Activated gamma-delta T cell treated with anti-CD3 and anti-CD28 coated beads, Interleukin-2, amount 50 U/mL, for 16 hours (primary cell): ENCODE results near the gene IGFLR1.
"Not testable (repeated sequence)": the region's sequence is repeated elsewhere in the genome, so short reads cannot be mapped to it uniquely, and the experiment has no call there.

Experiments used
- DNase-seq: peaks from one replicate; pipeline ENCODE4 v3.0.0-alpha.2; 2020; ENCODE audit warnings: low read depth

IGFLR1 gene

GRCh38 chr19:35777086-35777841 is 35.0 kb upstream of the IGFLR1 start:
- DNase-seq: no peak

GRCh38 chr19:35776102-35776788 is 34.0 kb upstream of the IGFLR1 start:
- no peak for DNase-seq

DNA sequence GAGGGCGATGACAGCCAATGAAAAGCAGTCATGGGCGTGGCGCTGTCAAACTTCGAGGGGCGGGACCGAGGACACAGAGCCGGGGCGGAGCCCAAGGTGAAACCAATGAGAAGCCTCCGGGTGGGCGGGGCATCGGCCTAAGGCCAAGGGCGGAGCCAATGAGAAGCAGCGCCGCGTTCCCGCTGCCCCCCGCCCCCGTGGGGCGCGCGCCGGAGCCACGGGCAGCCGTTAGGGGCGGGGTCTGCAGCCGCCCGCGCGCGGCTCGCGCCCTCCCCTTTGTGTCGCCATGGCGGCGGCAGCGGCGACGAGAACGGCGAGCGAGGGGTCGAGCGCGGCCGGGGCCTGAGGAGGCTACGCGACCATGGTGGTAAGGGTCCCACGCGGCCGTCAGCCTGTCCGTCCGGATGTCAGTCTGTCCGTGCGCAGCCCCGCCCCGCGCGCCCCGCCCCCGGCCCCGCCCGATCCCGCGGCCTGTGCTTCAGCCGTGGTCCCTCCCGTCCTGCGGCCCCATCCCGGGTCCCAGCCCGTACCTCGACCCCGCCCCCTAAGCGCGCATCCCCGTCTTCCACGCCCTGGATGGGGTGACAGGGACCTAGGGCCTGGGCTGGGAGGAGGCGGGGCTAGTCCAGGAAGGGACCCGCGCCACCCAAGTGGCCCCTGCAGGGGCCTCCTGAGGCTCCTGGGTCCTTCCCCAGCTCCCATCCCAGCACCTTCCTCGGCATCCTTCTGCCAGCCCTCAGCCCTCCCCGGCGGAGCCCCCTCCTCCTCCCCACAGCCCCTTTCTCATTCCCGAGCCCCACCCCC is 33.2 kb upstream of the IGFLR1 start, which contains the start of gene ARHGAP33:
ARHGAP33 (plus strand) TSS at position 267 of the 804 bp plus-strand sequence; CDS start at position 362, 95 bp downstream.
- DNase-seq: peak; percentile 96

- DNase-seq: no peak
These were observed 32.7 kb upstream of the IGFLR1 start for GRCh38 chr19:35775046-35775297.

DNA sequence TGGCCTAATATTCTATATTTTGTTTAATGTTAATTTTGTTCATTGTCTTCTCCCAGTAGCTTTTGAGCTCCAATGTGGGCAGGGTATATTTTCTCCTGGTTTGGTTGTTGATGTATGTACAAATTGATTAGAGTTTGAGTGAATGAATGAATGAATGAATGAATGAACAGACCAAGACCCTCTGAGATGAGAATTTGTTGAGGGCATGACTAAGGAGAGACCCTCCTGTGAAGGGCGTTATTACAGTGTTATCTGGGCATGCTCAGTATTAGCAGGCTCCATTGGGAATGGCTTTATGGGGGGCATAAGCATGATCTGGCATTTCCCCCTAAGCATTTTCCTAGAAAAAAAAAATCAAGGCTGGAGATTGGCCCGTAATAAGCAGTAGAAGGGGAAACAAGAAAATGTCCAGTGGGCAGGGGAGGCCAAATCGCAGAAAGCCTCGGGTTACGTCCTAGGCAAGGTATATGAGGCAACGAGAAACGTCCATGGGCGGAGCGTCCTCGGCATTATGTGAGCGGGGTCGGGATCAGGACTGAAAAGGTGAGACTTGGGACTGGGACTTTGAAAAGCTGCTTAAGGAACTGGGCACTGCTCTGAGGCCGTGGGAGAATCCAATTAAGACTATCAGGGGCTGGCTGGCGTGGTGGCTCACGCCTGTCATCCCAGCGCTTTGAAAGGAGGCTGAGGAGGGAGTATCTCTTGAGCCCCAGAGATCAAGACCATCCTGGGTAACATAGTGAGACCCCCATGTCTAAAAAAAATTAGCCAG is 32.2 kb upstream of the IGFLR1 start:
- DNase-seq: no peak

GRCh38 chr19:35773020-35773806 is 31.0 kb upstream of the IGFLR1 start:
- DNase-seq: no peak

DNA sequence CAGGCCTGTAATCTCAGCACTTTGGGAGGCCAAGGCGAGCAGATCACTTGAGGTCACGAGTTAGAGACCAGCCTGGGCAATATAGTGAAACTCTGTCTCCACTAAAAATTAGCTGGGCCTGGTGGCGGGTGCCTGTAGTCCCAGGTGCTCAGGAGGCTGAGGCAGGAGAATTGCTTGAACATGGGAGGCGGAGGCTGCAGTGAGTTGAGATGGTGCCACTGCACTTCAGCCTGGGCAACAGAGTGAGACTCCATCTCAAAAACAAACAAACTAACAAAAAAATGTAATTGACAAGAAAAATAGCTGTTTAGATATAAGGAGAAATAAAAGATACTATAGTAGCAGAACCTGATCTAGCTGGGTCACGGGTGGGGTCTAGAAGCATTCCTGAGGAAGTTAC is 30.1 kb upstream of the IGFLR1 start:
- not testable (repeated sequence) for DNase-seq

GRCh38 chr19:35768082-35768421 is 25.8 kb upstream of the IGFLR1 start:
- no peak for DNase-seq

- no peak for DNase-seq
These were observed 25.2 kb upstream of the IGFLR1 start for GRCh38 chr19:35767288-35768081.

- DNase-seq: no peak
These were observed 24.4 kb upstream of the IGFLR1 start for GRCh38 chr19:35766571-35767104.

- DNase-seq: no peak
These were observed 22.4 kb upstream of the IGFLR1 start for GRCh38 chr19:35764432-35765315.

GRCh38 chr19:35760711-35761349 is 18.6 kb upstream of the IGFLR1 start:
- DNase-seq: no peak

DNA sequence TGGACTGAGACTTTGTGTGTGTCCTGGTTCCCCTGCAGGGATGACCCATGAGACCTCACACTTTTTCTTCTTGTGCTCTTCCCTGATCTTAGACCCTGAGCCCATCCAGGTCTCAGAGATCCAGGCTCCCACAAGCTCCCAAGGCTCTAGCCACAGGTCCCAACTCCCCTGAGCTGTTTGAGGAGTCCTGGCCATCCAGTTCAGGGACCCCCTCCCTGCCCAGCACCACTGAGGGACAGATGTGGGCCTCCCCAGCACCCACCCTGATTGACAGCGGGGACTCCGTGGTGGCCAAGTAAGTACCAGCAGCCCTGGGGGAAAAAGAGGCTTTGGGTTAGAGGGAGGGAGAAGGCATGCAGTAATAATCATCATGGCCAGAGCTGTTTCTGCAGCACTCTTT is 17.4 kb upstream of the IGFLR1 start:
- DNase-seq: no peak

GRCh38 chr19:35757749-35758608 is 15.7 kb upstream of the IGFLR1 start, which contains the start of gene PROSER3:
TSS of gene PROSER3 (plus strand) at chr19:35758176. CDS start at chr19:35758216, 40 bp downstream.
- peak; percentile 96 for DNase-seq

- DNase-seq: no peak
These were observed 15.0 kb upstream of the IGFLR1 start for GRCh38 chr19:35757231-35757748.

DNA sequence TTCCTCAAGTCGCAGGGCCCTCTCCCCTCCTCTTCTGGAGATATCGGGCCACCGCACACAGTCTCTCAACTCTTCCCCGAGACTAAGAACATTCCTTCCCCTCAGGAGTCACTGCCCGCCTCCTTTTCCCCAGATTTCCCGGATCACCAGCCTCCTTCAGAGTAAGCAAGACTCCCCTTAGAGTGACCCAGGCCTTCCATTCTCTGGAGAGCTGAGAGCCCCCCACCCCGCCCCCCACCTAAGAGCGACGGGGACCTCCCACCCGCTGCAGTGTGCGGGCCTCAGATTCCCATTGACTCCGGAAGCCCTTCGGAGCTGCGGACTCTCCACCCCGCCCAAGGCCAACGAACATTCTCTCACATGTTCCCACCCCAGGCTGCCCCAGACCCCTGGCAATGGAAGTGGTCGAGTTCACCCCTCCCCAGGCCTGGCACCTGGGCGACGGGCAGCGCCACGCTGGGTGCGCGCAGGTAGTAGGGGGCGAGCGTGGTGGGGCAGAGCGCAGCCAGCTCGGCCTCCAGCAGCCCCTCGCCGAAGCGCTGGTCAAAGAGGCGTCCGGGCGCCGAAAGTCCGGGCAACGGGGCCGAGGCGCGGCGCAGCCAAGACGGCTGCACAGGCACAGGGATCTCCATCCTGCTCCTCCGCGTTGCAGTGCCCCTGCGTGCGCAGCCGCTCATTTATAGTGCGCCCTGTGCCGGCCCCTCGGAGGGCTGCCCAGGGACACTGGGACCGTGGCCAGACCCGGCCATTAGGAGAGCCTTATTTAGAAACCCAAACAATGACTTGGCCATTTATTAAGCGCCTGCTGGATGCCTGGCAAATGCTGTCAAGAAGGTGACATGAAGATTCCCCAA is 14.4 kb upstream of the IGFLR1 start, which contains the start of gene HSPB6:
HSPB6 (minus strand) TSS at position 653 of the 854 bp plus-strand sequence; CDS start at position 632, 21 bp downstream.
- no peak for DNase-seq
